ENCODE results near the gene TINCR. TPM values are rescaled to one million over a fixed set of nuclear protein-coding genes. Genes with fewer than 3 reads are reported as not detected.
"Not testable (repeated sequence)": the region's sequence is repeated elsewhere in the genome, so short reads cannot be mapped to it uniquely, and the experiment has no call there.

TINCR gene
- polyA plus RNA-seq, 1 of the 3 experiments (the other 2 are of a cell fraction), result 0.02 TPM

GRCh38 chr19:5540208-5540607 is 27.5 kb downstream of the TINCR start:
- no peak overlapping the region for H3K27ac ChIP-seq (ENCODE audit: low read depth in 2 of 2, low read length in 1 of 2)
- TF ChIP-seq YY1 (IDR thresholded peaks at IDR 0.05; ENCODE audit: low read depth) (no peak), SIN3A (IDR thresholded peaks at IDR 0.05; ENCODE audit: borderline replicate concordance, low read depth, low read length) (no peak), NFIC (IDR thresholded peaks at IDR 0.05; ENCODE audit: borderline replicate concordance) (no peak), RXRA (IDR thresholded peaks at IDR 0.05; ENCODE audit: borderline replicate concordance, low read depth) (no peak), JUND (IDR thresholded peaks at IDR 0.05) (no peak)
- no peak overlapping the region for H3K4me3 ChIP-seq (ENCODE audit: low read depth in 2 of 2, low read length in 1 of 2)
- peaks cover 2% of the 10 kb centered on the region; the same call in 1 of the 2 replicates for H3K9me3 ChIP-seq
- H3K9me2 ChIP-seq, result no peaks in the 10 kb centered on the region
- no peak for DNase-seq
- H3K79me2 ChIP-seq (ENCODE audit: insufficient read depth), result no peaks in the 10 kb centered on the region
- H4K20me1 ChIP-seq (ENCODE audit: insufficient read depth), result no peaks in the 10 kb centered on the region
- H3K36me3 ChIP-seq (replicated peaks in 1 of 2; ENCODE audit: control insufficient read depth in 1 of 2, insufficient read depth in 2 of 2, low read length in 1 of 2), result no peaks in the 10 kb centered on the region
- CTCF ChIA-PET, result interaction anchor here (1.7 kb wide), 1 partner anchor 8 kb away, joined by 5 read pairs; no protein-coding TSS in a partner anchor
- H3K4me1 ChIP-seq (ENCODE audit: control insufficient read depth in 1 of 2, insufficient read depth in 2 of 2, low read depth in 1 of 2, low read length in 1 of 2), result no peaks in the 10 kb centered on the region; a peak in 1 of 4 replicates
- H3K4me2 ChIP-seq, result no peak overlapping the region
- no peak overlapping the region for H3K9ac ChIP-seq
- no peak overlapping the region for H2AFZ ChIP-seq (ENCODE audit: low read depth)
- H3K27me3 ChIP-seq (ENCODE audit: insufficient read depth), result no peaks in the 10 kb centered on the region
- 95% methylated on average over 10 of the region's 10 CpGs for WGBS (ENCODE audit: low lambda C conversion rate)
- H3F3A ChIP-seq (replicated peaks; ENCODE audit: insufficient read depth), result no peaks in the 10 kb centered on the region
- POLR2A ChIA-PET, result no interaction called here

GRCh38 chr19:5537870-5538269 is 29.9 kb downstream of the TINCR start:
- H4K20me1 ChIP-seq (ENCODE audit: insufficient read depth), result no peaks in the 10 kb centered on the region
- no peaks in the 10 kb centered on the region for H3K27me3 ChIP-seq (ENCODE audit: insufficient read depth)
- no peaks in the 10 kb centered on the region for H3K36me3 ChIP-seq (replicated peaks in 1 of 2; ENCODE audit: control insufficient read depth in 1 of 2, insufficient read depth in 2 of 2, low read length in 1 of 2)
- TF ChIP-seq EZH2phosphoT487 (IDR thresholded peaks at IDR 0.05; ENCODE audit: borderline replicate concordance, low read depth) (no peak), NFIC (IDR thresholded peaks at IDR 0.05; ENCODE audit: borderline replicate concordance) (no peak), IRF3 (IDR thresholded peaks at IDR 0.05; ENCODE audit: low read depth, low read length) (no peak), GABPA (IDR thresholded peaks at IDR 0.05; ENCODE audit: low read depth) (no peak), FOXM1 (IDR thresholded peaks at IDR 0.05; ENCODE audit: low read depth) (no peak), GATA2 (CRISPR knock-in tag; IDR thresholded peaks at IDR 0.05) (no peak), TCF12 (IDR thresholded peaks at IDR 0.05) (no peak), FOXJ3 (CRISPR knock-in tag; IDR thresholded peaks at IDR 0.05) (no peak), YY1 (IDR thresholded peaks at IDR 0.05; ENCODE audit: low read depth) (no peak), SIN3A (IDR thresholded peaks at IDR 0.05; ENCODE audit: borderline replicate concordance, low read depth, low read length) (no peak), CHD2 (IDR thresholded peaks at IDR 0.05; ENCODE audit: low read length, partially characterized antibody) (no peak)
- TF ChIP-seq, protein P1, sequence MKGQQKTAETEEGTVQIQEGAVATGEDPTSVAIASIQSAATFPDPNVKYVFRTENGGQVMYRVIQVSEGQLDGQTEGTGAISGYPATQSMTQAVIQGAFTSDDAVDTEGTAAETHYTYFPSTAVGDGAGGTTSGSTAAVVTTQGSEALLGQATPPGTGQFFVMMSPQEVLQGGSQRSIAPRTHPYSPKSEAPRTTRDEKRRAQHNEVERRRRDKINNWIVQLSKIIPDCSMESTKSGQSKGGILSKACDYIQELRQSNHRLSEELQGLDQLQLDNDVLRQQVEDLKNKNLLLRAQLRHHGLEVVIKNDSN (IDR thresholded peaks at IDR 0.05; ENCODE audit: borderline replicate concordance, low read depth), result no peak
- TF ChIP-seq, protein P2, sequence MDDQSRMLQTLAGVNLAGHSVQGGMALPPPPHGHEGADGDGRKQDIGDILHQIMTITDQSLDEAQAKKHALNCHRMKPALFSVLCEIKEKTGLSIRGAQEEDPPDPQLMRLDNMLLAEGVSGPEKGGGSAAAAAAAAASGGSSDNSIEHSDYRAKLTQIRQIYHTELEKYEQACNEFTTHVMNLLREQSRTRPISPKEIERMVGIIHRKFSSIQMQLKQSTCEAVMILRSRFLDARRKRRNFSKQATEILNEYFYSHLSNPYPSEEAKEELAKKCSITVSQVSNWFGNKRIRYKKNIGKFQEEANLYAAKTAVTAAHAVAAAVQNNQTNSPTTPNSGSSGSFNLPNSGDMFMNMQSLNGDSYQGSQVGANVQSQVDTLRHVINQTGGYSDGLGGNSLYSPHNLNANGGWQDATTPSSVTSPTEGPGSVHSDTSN (IDR thresholded peaks at IDR 0.05), result no peak
- H3K9me3 ChIP-seq, result peaks cover 7% of the 10 kb centered on the region; the same call in 1 of the 2 replicates
- H3K4me1 ChIP-seq (ENCODE audit: control insufficient read depth in 1 of 2, insufficient read depth in 2 of 2, low read depth in 1 of 2, low read length in 1 of 2), result no peaks in the 10 kb centered on the region; a peak in 1 of 4 replicates
- H3K4me3 ChIP-seq (ENCODE audit: low read depth in 2 of 2, low read length in 1 of 2), result no peak overlapping the region
- ChIA-PET POLR2A (no interaction called here), CTCF (interaction anchor here (4.8 kb wide), 1 partner anchor 10 kb away, joined by 17 read pairs; no protein-coding TSS in a partner anchor)
- H2AFZ ChIP-seq (ENCODE audit: low read depth), result no peak overlapping the region
- no peak overlapping the region for H3K9ac ChIP-seq
- H3K9me2 ChIP-seq, result no peaks in the 10 kb centered on the region
- no peaks in the 10 kb centered on the region for H3K79me2 ChIP-seq (ENCODE audit: insufficient read depth)
- no peaks in the 10 kb centered on the region for H3F3A ChIP-seq (replicated peaks; ENCODE audit: insufficient read depth)
- no peak for DNase-seq
- whole genome bisulfite sequencing (ENCODE audit: low lambda C conversion rate), result 88% methylated on average over 6 of the region's 12 CpGs
- no peak overlapping the region for H3K27ac ChIP-seq (ENCODE audit: low read depth in 2 of 2, low read length in 1 of 2)
- no peak overlapping the region for H3K4me2 ChIP-seq

- 0 out of 2 replicates have a peak overlapping the region, but pooled peaks have one; percentile 28 for H3K4me2 ChIP-seq
- POLR2A ChIA-PET; H3K9ac ChIP-seq; H3K36me3 ChIP-seq (replicated peaks in 1 of 2; ENCODE audit: control insufficient read depth in 1 of 2, insufficient read depth in 2 of 2, low read length in 1 of 2); H3K79me2 ChIP-seq (ENCODE audit: insufficient read depth); H3K4me1 ChIP-seq (ENCODE audit: control insufficient read depth in 1 of 2, insufficient read depth in 2 of 2, low read depth in 1 of 2, low read length in 1 of 2); H3F3A ChIP-seq (replicated peaks; ENCODE audit: insufficient read depth); H2AFZ ChIP-seq (ENCODE audit: low read depth); H3K9me3 ChIP-seq; H4K20me1 ChIP-seq (ENCODE audit: insufficient read depth); H3K4me3 ChIP-seq (ENCODE audit: low read depth in 2 of 2, low read length in 1 of 2); H3K9me2 ChIP-seq; H3K27me3 ChIP-seq (ENCODE audit: insufficient read depth); DNase-seq; H3K27ac ChIP-seq (ENCODE audit: low read depth in 2 of 2, low read length in 1 of 2): not testable (repeated sequence)
- CTCF ChIA-PET, result interaction anchor here (3.3 to 4.8 kb wide), 2 partner anchors 11 to 13 kb away, joined by 13 to 17 read pairs; no protein-coding TSS in a partner anchor
- WGBS (ENCODE audit: low lambda C conversion rate), result 58% methylated on average over 12 of the region's 12 CpGs
These were observed 30.7 kb downstream of the TINCR start for GRCh38 chr19:5536982-5537579.
